Loucy (cell line): Measurements from ENCODE around the gene ADAM8.

ENCODE experiments used
- CTCF ChIP-seq: fragments of 200-600 bp; sonication (generic); conservative IDR thresholded peaks from 2 replicates; pipeline ENCODE4 v1.5.1; 2014; ENCODE audit warnings: mild to moderate bottlenecking, antibody characterized with exemption, low read length
- EZH2phosphoT487 ChIP-seq: fragments of 200-600 bp; IDR thresholded peaks from 2 replicates; pipeline ENCODE4 v1.6.1; 2018; ENCODE audit warnings: antibody characterized with exemption, mild to moderate bottlenecking, moderate library complexity, borderline replicate concordance

- TF ChIP-seq CTCF (no peak), EZH2phosphoT487 (no peak)
Observed at GRCh38 chr10:133274751-133275683, 1.7 kb downstream of the ADAM8 start.
